OCI-LY7 (cell line): ENCODE data around the gene FOXC2. TPM values are rescaled to one million over a fixed set of nuclear protein-coding genes. Genes with fewer than 3 reads are reported as not detected.

ENCODE experiments used
- BruUV-seq: library from RNA; stranded (reverse); fragments of 400-500 nt; replicated peaks from 2 replicates; lab custom pipeline; 2021; lab: Mats Ljungman, UMichigan
- CTCF ChIA-PET: fragments of 300-600 bp; sonication (Branson Sonifier 250); formaldehyde crosslinking; loops from one replicate; lab custom pipeline; 2022; ENCODE audit warnings: antibody characterized with exemption; ENCODE audit not compliant: unreplicated experiment; lab: Charles Lee
- POLR2A ChIA-PET: fragments of 300-600 bp; sonication (Branson Sonifier 250); formaldehyde crosslinking; loops from one replicate; lab custom pipeline; 2022; ENCODE audit warnings: antibody characterized with exemption; lab: Charles Lee
- DNase-seq: peaks from one replicate; pipeline ENCODE4 v3.0.0-alpha.2; 2015; ENCODE audit warnings: low spot score
- H2AFZ ChIP-seq: fragments of 200-600 bp; sonication (generic), shearing (Covaris generic); 2 replicates; pipeline ENCODE4 v1.6.1; 2014; ENCODE audit warnings: mild to moderate bottlenecking, antibody characterized with exemption, low read length, moderate library complexity
- H3K27ac ChIP-seq: fragments of 200-600 bp; sonication (generic); 2 replicates; pipeline ENCODE4 v1.5.1; 2014; ENCODE audit warnings: mixed run types, low read depth, mild to moderate bottlenecking, moderate library complexity, low read length, inconsistent platforms; ENCODE audit not compliant: poor library complexity, severe bottlenecking
- H3K36me3 ChIP-seq: fragments of 200-600 bp; sonication (generic); 2 replicates; pipeline ENCODE4 v1.6.1; 2014; ENCODE audit warnings: mild to moderate bottlenecking, antibody characterized with exemption, low read length, moderate library complexity, mixed read lengths; ENCODE audit not compliant: insufficient read depth
- H3K4me1 ChIP-seq: fragments of 200-600 bp; sonication (generic); 2 replicates; pipeline ENCODE4 v1.5.1; 2014; ENCODE audit warnings: mild to moderate bottlenecking, low read length; ENCODE audit not compliant: insufficient read depth, poor library complexity, severe bottlenecking
- H3K4me2 ChIP-seq: fragments of 200-600 bp; sonication (generic); 2 replicates; pipeline ENCODE4 v1.6.1; 2014; ENCODE audit warnings: mild to moderate bottlenecking, low read length
- H3K4me3 ChIP-seq: fragments of 200-600 bp; sonication (generic); 2 replicates; pipeline ENCODE4 v1.5.1; 2014; ENCODE audit warnings: mild to moderate bottlenecking, low read depth, low read length; ENCODE audit not compliant: poor library complexity, severe bottlenecking
- H3K79me2 ChIP-seq: fragments of 200-600 bp; sonication (generic); 2 replicates; pipeline ENCODE4 v1.6.1; 2016; ENCODE audit warnings: low read depth, mild to moderate bottlenecking, low read length, moderate library complexity, mixed read lengths; ENCODE audit not compliant: insufficient read depth
- H3K9me2 ChIP-seq: fragments of 200-600 bp; sonication (generic); 2 replicates; pipeline ENCODE4 v1.6.1; 2016; ENCODE audit warnings: mild to moderate bottlenecking, low read length, mixed read lengths; ENCODE audit not compliant: insufficient read depth
- H3K9me3 ChIP-seq: fragments of 200-600 bp; sonication (generic); 2 replicates; pipeline ENCODE4 v1.6.1; 2014; ENCODE audit warnings: mild to moderate bottlenecking, mixed run types, low read length, mixed read lengths
- H4K20me1 ChIP-seq: fragments of 200-600 bp; sonication (generic); 2 replicates; pipeline ENCODE4 v1.6.1; 2014; ENCODE audit warnings: mild to moderate bottlenecking, antibody characterized with exemption, low read length, moderate library complexity, mixed read lengths; ENCODE audit not compliant: insufficient read depth
- EZH2phosphoT487 ChIP-seq: fragments of 200-600 bp; sonication (generic); IDR thresholded peaks from 2 replicates; pipeline ENCODE4 v1.6.1; 2018; ENCODE audit warnings: low read depth, borderline replicate concordance, mild to moderate bottlenecking, mixed run types, antibody characterized with exemption, low read length, moderate library complexity, mixed read lengths
- intact Hi-C: fragments of 100-400 bp; cut with micrococcal nuclease; formaldehyde crosslinking; loops from one replicate; pipeline ENCODE4 v1.10.0; 2022; ENCODE audit not compliant: unreplicated experiment
- total RNA-seq, 2 experiments: library from RNA; depleted of rRNA in 1 of 2; stranded (reverse); fragments of >200 nt in 1 of 2; shearing (Covaris generic) in 1 of 2; gene quantifications; 2 replicates each; pipeline ENCODE4 v1.2.3, GENCODE V29; 2014 to 2022
- TF ChIP-seq, protein P1 (sequence below): fragments of 200-600 bp; sonication (generic); conservative IDR thresholded peaks from 2 replicates; pipeline ENCODE4 v1.5.1; 2014; ENCODE audit warnings: mild to moderate bottlenecking, antibody characterized with exemption, low read length, moderate library complexity, mixed read lengths

The FOXC2 gene
- total RNA-seq, 2 experiments from 2014 or later = not detected

DNA sequence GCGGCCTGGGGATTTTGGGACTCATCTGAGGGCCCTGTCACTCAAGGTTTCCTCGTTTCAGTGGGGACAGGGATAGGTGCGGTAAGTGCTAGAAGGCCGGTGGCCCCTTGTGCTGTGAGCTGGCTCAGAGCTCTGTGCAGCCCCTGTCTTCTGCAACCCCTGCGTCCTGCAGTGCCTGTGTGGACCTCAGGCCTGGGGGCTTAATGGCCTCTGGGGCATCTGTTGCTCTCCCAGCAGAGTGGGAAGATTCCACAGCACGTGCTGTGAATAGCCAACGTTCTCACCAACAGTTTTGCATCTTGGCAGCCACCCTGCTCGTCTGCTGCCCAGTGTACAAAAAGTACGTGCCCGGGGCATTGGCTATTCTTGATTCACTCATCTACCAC, 4.9 kb downstream of the FOXC2 start:
- no peak overlapping the region for H3K27ac ChIP-seq
- ChIA-PET POLR2A (no interaction called here), CTCF (no interaction called here)
- no peaks in the 10 kb centered on the region for H4K20me1 ChIP-seq
- intact Hi-C loops = no loop called here
- H2AFZ ChIP-seq = no peak overlapping the region
- H3K79me2 ChIP-seq = no peaks in the 10 kb centered on the region
- H3K9me2 ChIP-seq = no peaks in the 10 kb centered on the region
- H3K36me3 ChIP-seq = no peaks in the 10 kb centered on the region
- peaks cover 23% of the 10 kb centered on the region for H3K4me1 ChIP-seq
- DNase-seq = no peak
- no TSS peak for BruUV-seq
- H3K4me2 ChIP-seq = peak overlapping the region; percentile 68; the same call in 1 of the 2 replicates
- H3K4me3 ChIP-seq = peak overlapping the region; percentile 48
- TF ChIP-seq EZH2phosphoT487 = no peak
- TF ChIP-seq, protein P1, sequence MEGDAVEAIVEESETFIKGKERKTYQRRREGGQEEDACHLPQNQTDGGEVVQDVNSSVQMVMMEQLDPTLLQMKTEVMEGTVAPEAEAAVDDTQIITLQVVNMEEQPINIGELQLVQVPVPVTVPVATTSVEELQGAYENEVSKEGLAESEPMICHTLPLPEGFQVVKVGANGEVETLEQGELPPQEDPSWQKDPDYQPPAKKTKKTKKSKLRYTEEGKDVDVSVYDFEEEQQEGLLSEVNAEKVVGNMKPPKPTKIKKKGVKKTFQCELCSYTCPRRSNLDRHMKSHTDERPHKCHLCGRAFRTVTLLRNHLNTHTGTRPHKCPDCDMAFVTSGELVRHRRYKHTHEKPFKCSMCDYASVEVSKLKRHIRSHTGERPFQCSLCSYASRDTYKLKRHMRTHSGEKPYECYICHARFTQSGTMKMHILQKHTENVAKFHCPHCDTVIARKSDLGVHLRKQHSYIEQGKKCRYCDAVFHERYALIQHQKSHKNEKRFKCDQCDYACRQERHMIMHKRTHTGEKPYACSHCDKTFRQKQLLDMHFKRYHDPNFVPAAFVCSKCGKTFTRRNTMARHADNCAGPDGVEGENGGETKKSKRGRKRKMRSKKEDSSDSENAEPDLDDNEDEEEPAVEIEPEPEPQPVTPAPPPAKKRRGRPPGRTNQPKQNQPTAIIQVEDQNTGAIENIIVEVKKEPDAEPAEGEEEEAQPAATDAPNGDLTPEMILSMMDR = no peak
- H3K9me3 ChIP-seq = no peaks in the 10 kb centered on the region

DNA sequence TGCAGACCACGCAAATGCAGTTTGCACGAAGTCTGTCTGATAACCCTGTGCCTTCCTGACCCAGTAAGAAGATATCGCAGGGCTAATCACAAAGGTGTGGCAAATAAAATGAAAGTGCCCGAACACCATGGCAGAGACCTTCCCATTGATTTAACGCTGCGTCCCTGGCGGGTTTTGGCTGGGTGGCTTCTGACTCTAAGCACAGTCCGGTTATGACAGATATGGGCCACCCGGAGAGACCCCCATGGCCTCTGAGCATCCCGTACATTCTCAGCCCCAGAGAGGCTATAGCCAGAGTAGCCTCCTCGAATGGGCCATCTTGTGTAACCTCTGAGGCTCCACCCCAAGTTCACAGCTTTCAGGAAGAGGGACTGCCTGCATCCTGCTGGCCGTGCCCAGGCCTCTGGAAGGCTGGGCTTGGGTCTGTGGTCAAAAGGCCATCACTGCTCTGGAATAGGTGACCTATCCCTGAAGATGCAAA, 5.5 kb downstream of the FOXC2 start:
- Histone ChIP-seq H3K4me2 (peak overlapping the region; percentile 68; the same call in 1 of the 2 replicates), H2AFZ (no peak overlapping the region), H3K9me3 (no peaks in the 10 kb centered on the region), H3K4me3 (no peak overlapping the region), H3K4me1 (peaks cover 28% of the 10 kb centered on the region), H3K79me2 (no peaks in the 10 kb centered on the region), H3K36me3 (no peaks in the 10 kb centered on the region), H4K20me1 (no peaks in the 10 kb centered on the region), H3K9me2 (no peaks in the 10 kb centered on the region), H3K27ac (no peak overlapping the region)
- TF ChIP-seq, protein P1 = no peak
- TF ChIP-seq EZH2phosphoT487 = no peak
- POLR2A ChIA-PET = no interaction called here
- DNase-seq = no peak
- BruUV-seq = no TSS peak
- CTCF ChIA-PET = no interaction called here
- intact Hi-C loops = no loop called here

DNA sequence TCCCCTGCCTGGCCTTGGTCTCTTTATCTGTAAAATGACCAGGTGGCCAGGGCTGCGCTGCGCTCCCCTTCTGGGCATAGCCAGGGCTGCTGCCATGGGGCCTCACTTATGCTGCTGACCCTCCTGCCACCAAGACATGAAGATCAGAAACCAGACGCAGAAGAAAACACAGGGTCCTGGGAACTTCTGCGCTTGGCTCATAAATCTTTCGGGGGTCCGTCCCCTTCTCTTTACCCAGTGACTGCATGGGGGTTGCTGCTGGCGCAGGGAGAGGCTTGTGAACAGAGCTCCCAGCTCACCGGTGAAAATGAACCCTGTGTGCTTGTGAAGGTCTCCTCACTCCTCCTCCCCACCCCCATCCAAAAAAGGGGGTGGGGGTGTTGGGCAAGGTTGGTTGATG, 6.0 kb downstream of the FOXC2 start:
- intact Hi-C loops = no loop called here
- Histone ChIP-seq H4K20me1 (no peaks in the 10 kb centered on the region), H3K9me2 (no peaks in the 10 kb centered on the region), H3K4me2 (peak overlapping the region; percentile 68; the same call in 1 of the 2 replicates), H3K27ac (no peak overlapping the region), H3K36me3 (no peaks in the 10 kb centered on the region), H3K4me1 (peaks cover 30% of the 10 kb centered on the region), H2AFZ (no peak overlapping the region), H3K79me2 (no peaks in the 10 kb centered on the region), H3K4me3 (no peak overlapping the region), H3K9me3 (no peaks in the 10 kb centered on the region)
- no peak for DNase-seq
- CTCF ChIA-PET = no interaction called here
- no TSS peak for BruUV-seq
- no peak for TF ChIP-seq EZH2phosphoT487
- TF ChIP-seq, protein P1 = no peak
- POLR2A ChIA-PET = no interaction called here
